ENCODE measurements around the gene RNF5. TPM values are rescaled to one million over a fixed set of nuclear protein-coding genes. Genes with fewer than 3 reads are reported as not detected.

RNF5 gene
- total and polyA plus RNA-seq, 3 donors from 2014 or later: 67.1 to 79.0 (median 76.1) TPM

- DNase-seq: no peak
- Histone ChIP-seq H3K9me3 (no peaks in the 10 kb centered on the region), H3K27ac (no peak within 1 kb of the TSS), H3K27me3 (no peaks in the 10 kb centered on the region), H3K36me3 (ENCODE audit: low read depth, missing control alignments) (no peaks in the 10 kb centered on the region), H3K4me3 (no peak within 1 kb of the TSS), H3K4me1 (no peaks in the 10 kb centered on the region)
- TF ChIP-seq CTCF (IDR thresholded peaks at IDR 0.05) (no peak), POLR2A (IDR thresholded peaks at IDR 0.05) (no peak)
- intact Hi-C loops (cut with DNase I; ENCODE audit: low total_unique reads): no loop called here
- WGBS, 2 donors: 65 to 68% methylated on average over 19 to 20 of the region's 20 CpGs
Observed at GRCh38 chr6:32223258-32224235, 45.3 kb downstream of the RNF5 start, which contains the start of gene NOTCH4. Gene NOTCH4 (minus strand): TSS chr6:32224067. CDS start chr6:32223928, 139 bp downstream.

- H3K4me3 ChIP-seq: no peak overlapping the region
- intact Hi-C loops (cut with DNase I; ENCODE audit: low total_unique reads): no loop called here
- WGBS, 2 donors: 76 to 86% methylated on average over 2 of the region's 2 CpGs
- no peaks in the 10 kb centered on the region for H3K4me1 ChIP-seq
- H3K9me3 ChIP-seq: no peaks in the 10 kb centered on the region
- DNase-seq: no peak
- H3K36me3 ChIP-seq (ENCODE audit: low read depth, missing control alignments): no peaks in the 10 kb centered on the region
- H3K27ac ChIP-seq: no peak overlapping the region
- no peaks in the 10 kb centered on the region for H3K27me3 ChIP-seq
- TF ChIP-seq CTCF (IDR thresholded peaks at IDR 0.05) (no peak), POLR2A (IDR thresholded peaks at IDR 0.05) (no peak)
Observed at GRCh38 chr6:32224696-32225095, 46.5 kb downstream of the RNF5 start.

GRCh38 chr6:32226434-32226833 is 48.2 kb downstream of the RNF5 start:
- intact Hi-C loops (cut with DNase I; ENCODE audit: low total_unique reads): no loop called here
- Histone ChIP-seq H3K4me3 (no peak overlapping the region), H3K9me3 (no peaks in the 10 kb centered on the region), H3K27me3 (no peaks in the 10 kb centered on the region), H3K4me1 (no peaks in the 10 kb centered on the region), H3K27ac (no peak overlapping the region), H3K36me3 (ENCODE audit: low read depth, missing control alignments) (no peaks in the 10 kb centered on the region)
- TF ChIP-seq CTCF (IDR thresholded peaks at IDR 0.05) (no peak), POLR2A (IDR thresholded peaks at IDR 0.05) (no peak)
- no peak for DNase-seq
- WGBS, 2 donors: 89 to 94% methylated on average over 7 of the region's 7 CpGs

Small RNA genes within 50 kb of the gene (microRNA-seq; reads per million reads assigned to microRNA genes)
- gene MIR6721 (ENCODE audit: borderline number of aligned reads in 2 of 2, borderline replicate concordance in 1 of 2) (2.8 to 4.8 reads per million in 2 donors), gene MIR6833 (ENCODE audit: borderline number of aligned reads in 2 of 2, borderline replicate concordance in 1 of 2) (0 reads per million in 2 donors)

Small RNA genes within 50 kb of the gene (small RNA-seq; reads per million reads assigned to genes)
- gene AL662884.1: 0 reads per million in 2 donors
- gene MIR6833: 0 reads per million in 2 donors

Other genes starting within 250 kb of the RNF5 start
- gene CFB, start 232.3 kb upstream of the RNF5 start, total RNA-seq: 1 to 10 TPM; 4.8 to 5.8 TPM
- 38.6 TPM for gene CFB, start 232.3 kb upstream of the RNF5 start, polyA plus RNA-seq (ENCODE audit: insufficient read depth, low read depth, low replicate concordance)
- gene NELFE, start 219.4 kb upstream of the RNF5 start, total RNA-seq: 100 to 1,000 TPM; 181 to 219 TPM
- 292 TPM for gene NELFE, start 219.4 kb upstream of the RNF5 start, polyA plus RNA-seq (ENCODE audit: insufficient read depth, low read depth, low replicate concordance)
- 10 to 100 TPM; 59.2 to 73.0 TPM for gene SKIC2, start 219.2 kb upstream of the RNF5 start, total RNA-seq
- gene SKIC2, start 219.2 kb upstream of the RNF5 start, polyA plus RNA-seq (ENCODE audit: insufficient read depth, low read depth, low replicate concordance): 39.6 TPM
- 10 to 100 TPM; 43.7 to 59.1 TPM for gene DXO, start 206.3 kb upstream of the RNF5 start, total RNA-seq
- 96.6 TPM for gene DXO, start 206.3 kb upstream of the RNF5 start, polyA plus RNA-seq (ENCODE audit: insufficient read depth, low read depth, low replicate concordance)
- 100 to 1,000 TPM in 1 of 2 donors, 10 to 100 TPM in 1; 24.6 to 123 TPM for gene C4A, start 196.3 kb upstream of the RNF5 start, total RNA-seq
- gene C4A, start 196.3 kb upstream of the RNF5 start, polyA plus RNA-seq (ENCODE audit: insufficient read depth, low read depth, low replicate concordance): 114 TPM
- 10 to 100 TPM; 21.3 to 96.7 TPM for gene C4B, start 163.6 kb upstream of the RNF5 start, total RNA-seq
- gene C4B, start 163.6 kb upstream of the RNF5 start, polyA plus RNA-seq (ENCODE audit: insufficient read depth, low read depth, low replicate concordance): 125 TPM
- gene CYP21A2, start 140.0 kb upstream of the RNF5 start, total RNA-seq: 1 to 10 TPM in 1 of 2 donors, under 1 TPM in 1; 0.81 to 1.7 TPM
- 0.96 TPM for gene CYP21A2, start 140.0 kb upstream of the RNF5 start, polyA plus RNA-seq (ENCODE audit: insufficient read depth, low read depth, low replicate concordance)
- 10 to 100 TPM; 42.4 to 44.0 TPM for gene TNXB, start 69.1 kb upstream of the RNF5 start, total RNA-seq
- 78.2 TPM for gene TNXB, start 69.1 kb upstream of the RNF5 start, polyA plus RNA-seq (ENCODE audit: insufficient read depth, low read depth, low replicate concordance)
- gene ATF6B, start 50.2 kb upstream of the RNF5 start, total RNA-seq: 100 to 1,000 TPM; 120 to 138 TPM
- 76.3 TPM for gene ATF6B, start 50.2 kb upstream of the RNF5 start, polyA plus RNA-seq (ENCODE audit: insufficient read depth, low read depth, low replicate concordance)
- 1 to 10 TPM; 7.2 to 9.5 TPM for gene FKBPL, start 48.1 kb upstream of the RNF5 start, total RNA-seq
- gene FKBPL, start 48.1 kb upstream of the RNF5 start, polyA plus RNA-seq (ENCODE audit: insufficient read depth, low read depth, low replicate concordance): 11.6 TPM
- 1 to 10 TPM; 4.2 to 6.2 TPM for gene PRRT1, start 26.5 kb upstream of the RNF5 start, total RNA-seq
- 6.1 TPM for gene PRRT1, start 26.5 kb upstream of the RNF5 start, polyA plus RNA-seq (ENCODE audit: insufficient read depth, low read depth, low replicate concordance)
- 10 to 100 TPM; 33.9 to 92.8 TPM for gene PPT2, start 24.3 kb upstream of the RNF5 start, total RNA-seq
- gene PPT2, start 24.3 kb upstream of the RNF5 start, polyA plus RNA-seq (ENCODE audit: insufficient read depth, low read depth, low replicate concordance): 18.9 TPM
- 10 to 100 TPM; 24.3 to 25.7 TPM for gene EGFL8, start 13.8 kb upstream of the RNF5 start, total RNA-seq
- gene EGFL8, start 13.8 kb upstream of the RNF5 start, polyA plus RNA-seq (ENCODE audit: insufficient read depth, low read depth, low replicate concordance): 13.9 TPM
- gene AGPAT1, start 2.3 kb upstream of the RNF5 start, total RNA-seq: 100 to 1,000 TPM; 107 to 115 TPM
- 158 TPM for gene AGPAT1, start 2.3 kb upstream of the RNF5 start, polyA plus RNA-seq (ENCODE audit: insufficient read depth, low read depth, low replicate concordance)
- gene AGER, start 5.8 kb downstream of the RNF5 start, total RNA-seq: 1 to 10 TPM; 5.8 to 8.6 TPM
- 7.8 TPM for gene AGER, start 5.8 kb downstream of the RNF5 start, polyA plus RNA-seq (ENCODE audit: insufficient read depth, low read depth, low replicate concordance)
- gene PBX2, start 11.8 kb downstream of the RNF5 start, total RNA-seq: 100 to 1,000 TPM in 1 of 2 donors, 10 to 100 TPM in 1; 97.9 to 111 TPM
- gene PBX2, start 11.8 kb downstream of the RNF5 start, polyA plus RNA-seq (ENCODE audit: insufficient read depth, low read depth, low replicate concordance): 65.0 TPM
- 1 to 10 TPM; 5.4 to 7.7 TPM for gene GPSM3, start 14.2 kb downstream of the RNF5 start, total RNA-seq
- 11.3 TPM for gene GPSM3, start 14.2 kb downstream of the RNF5 start, polyA plus RNA-seq (ENCODE audit: insufficient read depth, low read depth, low replicate concordance)
- gene NOTCH4, start 45.7 kb downstream of the RNF5 start, total RNA-seq: 10 to 100 TPM; 15.2 to 26.9 TPM
- 12.4 TPM for gene NOTCH4, start 45.7 kb downstream of the RNF5 start, polyA plus RNA-seq (ENCODE audit: insufficient read depth, low read depth, low replicate concordance)
- gene TSBP1, start 193.5 kb downstream of the RNF5 start, total RNA-seq: 10 to 100 TPM; 11.8 to 18.4 TPM
- gene TSBP1, start 193.5 kb downstream of the RNF5 start, polyA plus RNA-seq (ENCODE audit: insufficient read depth, low read depth, low replicate concordance): 21.0 TPM
- under 1 TPM in 1 of 2 donors, not detected in 1; 0.74 TPM for gene BTNL2, start 228.8 kb downstream of the RNF5 start, total RNA-seq
- gene BTNL2, start 228.8 kb downstream of the RNF5 start, polyA plus RNA-seq (ENCODE audit: insufficient read depth, low read depth, low replicate concordance): not detected

Measured in testis (tissue), 3 donors.